Fibroblast of lung (primary cell): ENCODE data around the gene SEMA5A. TPM values are rescaled to one million over a fixed set of nuclear protein-coding genes. Genes with fewer than 3 reads are reported as not detected.

Experiments used
- DNase-seq, 2 donors: peaks; one replicate each; pipeline versions ENCODE4 v3.0.0 to v3.0.0-alpha.2; 2010; ENCODE audit warnings: low read depth in 2 of 2
- H2AFZ ChIP-seq: 2 replicates; pipeline ENCODE4 v1.5.1; 2012; ENCODE audit warnings: low read length, control low read depth, inconsistent platforms
- H3K27ac ChIP-seq: 2 replicates; pipeline ENCODE4 v1.5.1; 2011; ENCODE audit warnings: low read length, control low read depth; ENCODE audit not compliant: insufficient read depth
- H3K27me3 ChIP-seq: 2 replicates; pipeline ENCODE4 v1.5.1; 2011; ENCODE audit warnings: mild to moderate bottlenecking, low read length; ENCODE audit not compliant: control insufficient read depth, insufficient read depth
- H3K36me3 ChIP-seq: 2 replicates; pipeline ENCODE4 v1.5.1; 2011; ENCODE audit warnings: low read length; ENCODE audit not compliant: control insufficient read depth, insufficient read depth
- H3K4me1 ChIP-seq: 2 replicates; pipeline ENCODE4 v1.5.1; 2011; ENCODE audit warnings: low read length; ENCODE audit not compliant: control insufficient read depth, insufficient read depth; ENCODE audit errors: extremely low read depth
- H3K4me2 ChIP-seq: 2 replicates; pipeline ENCODE4 v1.5.1; 2011; ENCODE audit warnings: low read length, control low read depth; ENCODE audit not compliant: insufficient read depth; ENCODE audit errors: extremely low read depth
- H3K4me3 ChIP-seq, 4 experiments: fragments of 200-600 bp in 1 of 4; sonication (generic) in 1 of 4; replicated peaks in 1 of 4; 2 replicates each; pipeline ENCODE4 v1.5.1; 2011 to 2016; ENCODE audit warnings: low read length in 4 of 4, low read depth in 3 of 4, mild to moderate bottlenecking in 3 of 4, control low read depth in 2 of 4, inconsistent platforms in 1 of 4, mixed read lengths in 1 of 4; ENCODE audit not compliant: insufficient read depth in 1 of 4; ENCODE audit errors: control extremely low read depth in 1 of 4
- H3K79me2 ChIP-seq: 2 replicates; pipeline ENCODE4 v1.5.1; 2012; ENCODE audit warnings: mild to moderate bottlenecking, low read length, inconsistent platforms; ENCODE audit not compliant: control insufficient read depth, insufficient read depth
- H3K9ac ChIP-seq: 2 replicates; pipeline ENCODE4 v1.5.1; 2011; ENCODE audit warnings: mild to moderate bottlenecking, low read length, control low read depth; ENCODE audit not compliant: insufficient read depth
- H3K9me3 ChIP-seq: 2 replicates; pipeline ENCODE4 v1.5.1; 2012; ENCODE audit warnings: low read depth, low read length; ENCODE audit not compliant: control insufficient read depth, insufficient read depth
- H4K20me1 ChIP-seq: 2 replicates; pipeline ENCODE4 v1.5.1; 2011; ENCODE audit warnings: low read length; ENCODE audit not compliant: control insufficient read depth, insufficient read depth; ENCODE audit errors: extremely low read depth
- CTCF ChIP-seq, 2 donors: IDR thresholded peaks in 1 of 2; conservative IDR thresholded peaks in 1 of 2; 1 replicate in 1 of 2; 2 replicates in 1 of 2; pipeline ENCODE4 v1.5.1; 2011 to 2012; ENCODE audit warnings: low read length in 2 of 2, control low read depth in 1 of 2, inconsistent platforms in 1 of 2, low read depth in 1 of 2, mild to moderate bottlenecking in 1 of 2
- EZH2 ChIP-seq: IDR thresholded peaks from 2 replicates; pipeline ENCODE4 v1.5.1; 2012; ENCODE audit warnings: low read length, control low read depth, mild to moderate bottlenecking; ENCODE audit errors: missing control alignments
- polyA plus RNA-seq, 2 donors: library from polyadenylated mRNA; depleted of rRNA in 1 of 2; stranded (reverse) in 1 of 2; unstranded in 1 of 2; fragments of >200 nt; gene quantifications; 2 replicates each; pipeline ENCODE4 v1.2.1, GENCODE V29; 2011 to 2012; ENCODE audit warnings: missing spikeins in 1 of 2
- total RNA-seq: library from RNA; depleted of rRNA; stranded (reverse); fragments of >200 nt; gene quantifications from 2 replicates; pipeline ENCODE4 v1.2.1, GENCODE V29; 2014

Gene SEMA5A
- total and polyA plus RNA-seq, 2 donors (not counting 1 experiment from before 2014, with no cell fraction given): 30.6 to 49.0 TPM

GRCh38 chr5:9464478-9464877, 81.4 kb downstream of the SEMA5A start:
- H3K4me1 ChIP-seq: peaks cover 6% of the 10 kb centered on the region
- H4K20me1 ChIP-seq: no peaks in the 10 kb centered on the region
- H3K79me2 ChIP-seq: no peaks in the 10 kb centered on the region
- H3K4me2 ChIP-seq: no peak overlapping the region
- no peak for DNase-seq
- H2AFZ ChIP-seq: no peak overlapping the region
- H3K27ac ChIP-seq: no peak overlapping the region
- H3K36me3 ChIP-seq: no peaks in the 10 kb centered on the region
- no peak overlapping the region for H3K4me3 ChIP-seq
- H3K27me3 ChIP-seq: no peaks in the 10 kb centered on the region
- no peaks in the 10 kb centered on the region for H3K9me3 ChIP-seq
- TF ChIP-seq CTCF (conservative IDR thresholded peaks at IDR 0.05 in 1 of 2, IDR thresholded peaks at IDR 0.05 in 1 of 2; ENCODE audit: low read depth in 1 of 2, low read length in 2 of 2): no peak
- no peak for TF ChIP-seq EZH2
- H3K9ac ChIP-seq: no peak overlapping the region

DNA sequence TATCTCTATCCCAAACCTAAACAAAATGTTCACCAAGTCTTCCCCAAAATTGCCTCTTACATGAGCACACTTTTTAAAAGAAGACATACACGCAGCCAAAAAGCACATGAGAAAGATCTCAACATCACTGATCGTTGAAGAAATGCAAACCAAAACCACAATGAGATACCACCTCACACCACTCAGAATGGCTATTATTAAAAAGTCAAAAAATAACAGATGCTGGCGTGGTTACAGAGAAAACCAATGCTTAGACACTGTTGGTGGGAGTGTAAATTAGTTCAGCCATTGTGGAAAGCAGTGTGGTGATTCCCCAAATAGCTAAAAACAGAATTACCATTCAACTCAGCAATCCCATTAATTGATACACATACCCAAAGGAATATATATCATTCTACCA, 83.8 kb downstream of the SEMA5A start:
- H3K9me3 ChIP-seq: no peaks in the 10 kb centered on the region
- no peak overlapping the region for H2AFZ ChIP-seq
- H3K4me1 ChIP-seq: peaks cover 2% of the 10 kb centered on the region
- TF ChIP-seq EZH2 (no peak), CTCF (conservative IDR thresholded peaks at IDR 0.05 in 1 of 2, IDR thresholded peaks at IDR 0.05 in 1 of 2; ENCODE audit: low read depth in 1 of 2, low read length in 2 of 2) (no peak)
- no peaks in the 10 kb centered on the region for H3K27me3 ChIP-seq
- no peak for DNase-seq
- no peaks in the 10 kb centered on the region for H3K79me2 ChIP-seq
- no peak overlapping the region for H3K4me3 ChIP-seq
- no peaks in the 10 kb centered on the region for H4K20me1 ChIP-seq
- no peaks in the 10 kb centered on the region for H3K36me3 ChIP-seq
- H3K9ac ChIP-seq: no peak overlapping the region
- no peak overlapping the region for H3K27ac ChIP-seq
- H3K4me2 ChIP-seq: no peak overlapping the region

GRCh38 chr5:9460885-9461645, 84.8 kb downstream of the SEMA5A start:
- H3K4me3 ChIP-seq: no peak overlapping the region
- H2AFZ ChIP-seq: no peak overlapping the region
- H3K4me1 ChIP-seq: peaks cover 8% of the 10 kb centered on the region
- H3K4me2 ChIP-seq: no peak overlapping the region
- no peak overlapping the region for H3K27ac ChIP-seq
- H3K9me3 ChIP-seq: no peaks in the 10 kb centered on the region
- H3K79me2 ChIP-seq: no peaks in the 10 kb centered on the region
- TF ChIP-seq CTCF (conservative IDR thresholded peaks at IDR 0.05 in 1 of 2, IDR thresholded peaks at IDR 0.05 in 1 of 2; ENCODE audit: low read depth in 1 of 2, low read length in 2 of 2) (no peak), EZH2 (no peak)
- H4K20me1 ChIP-seq: no peaks in the 10 kb centered on the region
- H3K27me3 ChIP-seq: no peaks in the 10 kb centered on the region
- no peaks in the 10 kb centered on the region for H3K36me3 ChIP-seq
- H3K9ac ChIP-seq: no peak overlapping the region
- no peak for DNase-seq
